GM19463 (cell line): ENCODE results near the gene CCDC68.
"Not testable (repeated sequence)": the region's sequence is repeated elsewhere in the genome, so short reads cannot be mapped to it uniquely, and the experiment has no call there.

Experiments
- ATAC-seq: cut with Tn5 transposase; IDR thresholded peaks from one replicate; pipeline ENCODE4 v1.9.1; 2021; ENCODE audit warnings: mild to moderate bottlenecking, moderate library complexity; ENCODE audit not compliant: unreplicated experiment

Gene CCDC68, protein sequence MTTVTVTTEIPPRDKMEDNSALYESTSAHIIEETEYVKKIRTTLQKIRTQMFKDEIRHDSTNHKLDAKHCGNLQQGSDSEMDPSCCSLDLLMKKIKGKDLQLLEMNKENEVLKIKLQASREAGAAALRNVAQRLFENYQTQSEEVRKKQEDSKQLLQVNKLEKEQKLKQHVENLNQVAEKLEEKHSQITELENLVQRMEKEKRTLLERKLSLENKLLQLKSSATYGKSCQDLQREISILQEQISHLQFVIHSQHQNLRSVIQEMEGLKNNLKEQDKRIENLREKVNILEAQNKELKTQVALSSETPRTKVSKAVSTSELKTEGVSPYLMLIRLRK

DNA sequence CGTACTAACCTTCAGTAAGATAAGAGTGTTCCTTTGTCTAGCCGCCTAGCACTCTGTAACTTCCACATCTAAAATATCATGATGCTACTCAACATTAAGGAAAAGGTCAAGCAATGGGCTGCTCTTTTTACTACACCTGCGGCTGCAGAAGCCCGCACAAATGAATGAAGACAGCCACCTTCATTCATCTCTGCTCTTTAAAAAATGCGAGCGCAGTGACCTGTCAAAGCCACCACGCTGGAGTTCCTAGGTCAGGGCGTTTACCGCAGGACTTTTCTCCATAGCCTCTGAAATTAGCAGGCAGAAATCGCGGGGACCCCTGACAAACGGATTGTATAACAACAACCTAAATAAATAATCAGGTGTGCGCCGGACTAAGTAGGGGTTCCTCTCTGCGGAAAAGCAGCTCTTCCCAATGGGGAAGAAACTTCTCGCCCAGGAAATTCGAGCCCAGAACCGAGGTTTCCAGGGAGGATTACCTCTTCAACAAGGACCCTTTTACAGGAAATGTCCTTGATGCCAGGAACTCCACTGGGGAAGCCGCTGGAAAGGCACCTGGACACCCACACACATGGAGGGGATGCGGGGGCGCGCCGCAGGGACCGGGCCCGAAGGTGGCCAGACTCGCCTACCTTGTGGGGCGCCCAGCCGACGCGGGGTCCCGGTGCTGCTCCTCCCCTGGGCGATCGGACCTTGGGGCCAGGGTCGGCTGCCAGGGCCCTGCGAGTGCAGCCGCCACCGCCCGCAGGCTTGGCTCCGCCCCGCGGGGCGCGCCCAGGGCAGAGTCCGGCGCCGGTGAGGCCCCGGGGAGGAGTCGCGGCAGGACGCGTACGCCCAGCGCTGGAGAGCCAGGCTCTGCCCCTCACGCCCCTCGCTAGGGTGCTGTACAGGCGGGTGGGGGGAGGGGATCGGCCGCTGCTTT lies at the start of gene CCDC68:
TSS of gene CCDC68 (minus strand) at position 758 of the 922 bp plus-strand sequence. CDS start 16,670 bp downstream, outside the sequence.
- peak; percentile 79 for ATAC-seq

DNA sequence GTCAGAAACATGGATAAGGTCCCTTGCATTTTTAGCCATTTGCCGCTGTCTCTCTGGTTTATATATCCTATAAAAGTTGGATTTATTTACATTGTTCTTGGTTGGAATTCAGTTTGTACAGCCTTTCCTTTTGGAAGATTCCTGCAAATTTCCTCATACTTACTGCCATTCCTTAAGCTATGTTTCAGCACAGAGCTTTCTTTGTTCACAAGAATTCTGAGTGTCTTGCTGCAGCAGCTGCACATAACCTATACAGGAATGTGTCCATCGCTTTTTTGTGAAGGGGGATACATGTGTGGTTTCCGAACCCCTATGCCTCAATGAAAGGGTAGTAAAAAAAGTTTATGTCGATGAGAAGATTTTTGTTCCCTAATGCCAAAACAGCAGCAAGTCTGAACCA lies 48.3 kb upstream of the CCDC68 start:
- ATAC-seq, result no peak

DNA sequence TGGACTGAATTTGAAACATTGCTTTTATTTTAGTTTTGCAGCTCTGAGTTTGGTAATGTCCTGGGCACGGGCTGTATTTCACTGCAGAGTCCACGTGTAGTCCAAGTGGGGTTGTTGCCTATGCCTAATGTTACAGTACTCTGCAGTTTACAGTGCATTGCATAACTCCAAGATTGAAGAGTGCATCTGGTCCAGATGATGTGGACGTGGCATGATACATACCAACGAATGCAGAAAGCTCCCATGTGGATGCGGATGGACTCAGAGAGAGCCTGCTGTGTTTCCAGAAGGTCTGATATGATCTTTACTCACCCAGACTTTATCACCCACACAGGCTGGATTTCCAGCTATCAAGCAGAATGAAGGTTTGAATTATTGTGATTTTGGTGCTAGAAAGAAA lies 44.4 kb upstream of the CCDC68 start:
- ATAC-seq, result no peak

DNA sequence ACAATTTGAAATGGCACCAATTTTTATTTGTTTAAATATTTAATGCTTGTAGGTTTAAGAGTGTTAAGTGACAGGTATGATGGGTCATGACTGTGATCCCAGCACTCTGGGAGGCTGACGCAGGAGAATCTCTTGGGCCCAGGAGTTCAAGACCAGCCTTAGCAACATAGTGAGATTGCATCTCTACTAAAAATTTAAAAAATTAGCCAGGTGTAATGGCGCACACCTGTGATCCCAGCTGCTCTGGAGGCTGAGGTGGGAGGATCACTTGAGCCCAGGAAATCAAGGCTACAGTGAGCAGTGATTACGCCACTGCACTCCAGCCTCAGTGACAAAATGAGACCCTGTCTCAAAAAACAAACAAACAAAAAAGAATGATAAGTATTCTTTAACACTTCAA lies 43.0 kb upstream of the CCDC68 start:
- no peak for ATAC-seq

DNA sequence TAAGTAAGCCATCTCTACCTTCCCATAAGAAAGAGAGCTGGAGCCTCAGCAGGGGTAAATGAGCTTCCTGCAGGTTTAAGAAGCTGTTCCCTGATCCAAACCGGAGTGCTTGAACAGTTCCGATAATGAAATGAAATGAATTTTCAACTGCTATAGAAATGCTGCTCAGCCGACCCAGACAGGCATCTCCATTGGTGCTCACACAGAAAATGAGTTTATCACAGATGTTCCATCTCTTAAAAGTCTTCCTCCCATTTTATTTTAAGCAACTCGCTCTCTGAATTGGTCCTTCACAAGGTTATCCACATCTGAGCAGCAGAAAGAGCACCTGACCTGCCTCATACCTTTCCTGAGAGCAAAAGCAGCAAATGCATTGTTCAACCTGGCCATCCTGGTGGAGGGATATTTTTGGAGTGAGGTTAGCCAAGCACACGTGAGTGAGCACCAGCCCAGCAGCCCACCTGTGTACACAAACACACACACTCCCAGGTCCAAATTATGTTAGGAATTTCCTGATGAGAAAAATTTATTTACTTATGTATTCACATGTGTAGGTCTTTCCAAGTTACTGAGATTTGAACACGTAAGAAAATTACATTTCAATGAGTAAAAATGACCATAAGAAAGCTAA lies 42.2 kb upstream of the CCDC68 start:
- ATAC-seq, result no peak

DNA sequence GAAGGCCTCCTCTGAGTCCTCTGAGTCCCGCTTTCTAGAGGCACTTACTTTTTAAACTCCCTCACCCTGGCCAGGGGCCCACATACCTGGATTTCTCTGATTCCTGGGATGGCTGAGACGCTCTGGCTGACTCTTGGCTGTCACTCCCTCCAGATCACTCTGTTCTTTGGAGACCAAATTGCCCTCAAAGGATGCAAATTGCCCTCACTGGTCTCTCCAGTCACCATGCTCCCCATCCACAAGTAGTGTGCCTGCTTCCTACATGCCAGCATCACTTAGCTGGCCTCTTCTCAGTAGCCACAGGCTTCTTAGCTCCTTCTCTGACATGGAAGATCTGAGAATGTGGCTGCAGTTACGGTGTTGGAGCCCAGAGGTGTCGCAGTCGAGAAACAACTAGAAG lies 41.3 kb upstream of the CCDC68 start:
- no peak for ATAC-seq

DNA sequence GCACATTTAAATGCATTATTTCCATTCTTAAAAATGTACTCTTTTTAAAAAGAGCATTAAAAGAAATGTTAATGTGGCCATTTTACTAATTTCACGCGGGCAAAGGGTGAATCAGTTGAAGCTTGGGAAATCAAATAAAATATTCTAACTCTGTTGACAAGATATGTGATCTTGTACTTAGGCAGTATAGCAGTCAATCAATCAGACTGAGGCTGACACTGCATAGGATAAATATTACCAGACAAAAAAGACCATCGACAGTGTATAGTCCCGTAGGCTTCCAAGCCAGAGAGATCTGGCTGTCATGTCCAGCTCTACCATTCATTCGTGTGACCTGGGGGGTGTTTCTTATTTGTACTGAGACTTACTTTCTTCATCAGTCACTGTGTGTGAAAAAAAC lies 39.8 kb upstream of the CCDC68 start:
- no peak for ATAC-seq

DNA sequence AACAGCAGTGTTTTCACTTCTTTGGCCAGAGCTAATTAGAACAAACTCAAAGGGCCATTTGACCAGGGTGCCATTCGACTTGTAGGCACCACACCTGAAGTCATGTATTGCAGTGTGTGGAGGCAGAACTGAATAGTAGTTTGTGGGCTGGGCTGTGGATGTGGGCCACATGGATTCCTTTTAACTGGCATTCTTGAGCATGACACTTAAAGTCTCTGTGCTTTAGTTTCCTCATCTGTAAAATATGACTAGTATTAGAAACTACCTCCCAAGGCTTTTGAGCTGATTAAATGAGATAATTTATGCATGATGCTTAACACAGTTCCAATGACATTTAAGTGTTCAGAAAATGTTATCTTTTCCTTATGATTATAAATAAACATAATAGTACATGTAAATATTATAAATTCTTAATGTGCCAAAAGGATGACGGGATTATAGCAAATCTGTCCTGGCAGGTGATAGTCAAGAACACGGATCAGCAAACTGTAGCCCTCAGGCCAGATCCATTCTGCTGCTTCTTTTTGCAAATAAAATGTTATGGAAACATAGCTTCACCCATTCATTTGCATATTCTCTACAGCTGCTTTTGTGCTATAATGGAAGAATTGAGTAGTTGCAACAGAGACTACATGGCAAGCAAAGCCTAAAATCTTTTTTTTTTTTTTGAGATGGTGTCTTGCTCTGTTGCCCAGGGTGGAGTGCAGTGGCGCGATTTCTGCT lies 36.3 kb upstream of the CCDC68 start:
- no peak for ATAC-seq

DNA sequence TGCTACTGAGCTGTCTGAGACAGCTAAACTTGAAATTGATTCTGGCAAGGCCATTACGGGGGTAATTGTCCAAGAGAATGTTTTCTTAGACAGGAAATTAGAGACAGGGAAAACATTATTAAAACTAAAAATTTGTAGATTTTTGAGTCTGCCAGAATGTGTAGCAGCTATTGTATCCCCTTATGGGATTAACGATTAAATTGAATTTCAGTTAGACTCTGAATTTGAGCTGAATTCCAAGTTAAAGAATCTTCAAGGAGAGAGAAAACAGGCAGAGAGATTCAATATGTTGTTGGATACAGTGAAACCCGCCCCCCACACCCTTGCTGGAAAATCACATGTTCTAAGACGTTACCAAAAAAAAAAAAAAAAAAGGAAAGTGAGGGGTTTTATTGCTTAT lies 32.7 kb upstream of the CCDC68 start:
- no peak for ATAC-seq

DNA sequence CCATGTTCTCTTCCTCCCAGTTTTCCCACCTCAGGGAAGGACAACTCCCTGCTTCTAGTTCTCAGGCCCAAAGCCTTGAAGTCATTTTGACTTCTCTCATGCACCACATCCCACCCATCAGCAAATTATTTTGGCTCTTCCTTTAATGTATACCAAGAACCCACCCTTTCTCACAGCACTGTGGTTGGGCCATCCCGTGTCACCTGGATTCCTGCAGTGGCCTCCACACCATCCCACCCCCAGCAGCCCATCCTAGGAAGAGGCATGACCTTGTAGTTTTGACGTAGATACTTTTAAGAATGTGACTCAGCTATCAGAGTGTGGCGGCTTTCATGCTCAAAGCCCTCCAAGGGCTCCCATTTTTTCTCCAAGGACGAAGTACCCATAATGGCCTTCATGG lies 25.6 kb upstream of the CCDC68 start:
- ATAC-seq, result no peak

DNA sequence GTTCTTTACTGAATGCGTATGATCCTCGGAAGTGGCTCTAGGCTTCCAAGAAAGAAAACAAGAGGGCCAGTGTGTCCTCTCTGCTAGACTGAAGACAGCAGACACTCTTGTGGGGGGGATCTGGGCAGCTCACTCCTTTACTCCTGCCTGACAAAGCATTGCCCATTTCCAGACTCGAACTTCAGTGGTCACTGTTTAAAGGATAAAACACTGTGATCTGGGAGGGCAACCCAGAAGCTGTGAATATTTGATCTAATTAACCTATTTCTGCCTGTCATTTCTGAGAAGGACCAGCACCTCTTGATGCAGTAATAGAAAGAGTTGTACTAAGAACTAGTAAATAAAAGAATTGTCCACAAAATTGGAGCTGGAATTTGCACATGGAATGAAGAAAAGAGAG lies 24.5 kb upstream of the CCDC68 start:
- ATAC-seq, result no peak

DNA sequence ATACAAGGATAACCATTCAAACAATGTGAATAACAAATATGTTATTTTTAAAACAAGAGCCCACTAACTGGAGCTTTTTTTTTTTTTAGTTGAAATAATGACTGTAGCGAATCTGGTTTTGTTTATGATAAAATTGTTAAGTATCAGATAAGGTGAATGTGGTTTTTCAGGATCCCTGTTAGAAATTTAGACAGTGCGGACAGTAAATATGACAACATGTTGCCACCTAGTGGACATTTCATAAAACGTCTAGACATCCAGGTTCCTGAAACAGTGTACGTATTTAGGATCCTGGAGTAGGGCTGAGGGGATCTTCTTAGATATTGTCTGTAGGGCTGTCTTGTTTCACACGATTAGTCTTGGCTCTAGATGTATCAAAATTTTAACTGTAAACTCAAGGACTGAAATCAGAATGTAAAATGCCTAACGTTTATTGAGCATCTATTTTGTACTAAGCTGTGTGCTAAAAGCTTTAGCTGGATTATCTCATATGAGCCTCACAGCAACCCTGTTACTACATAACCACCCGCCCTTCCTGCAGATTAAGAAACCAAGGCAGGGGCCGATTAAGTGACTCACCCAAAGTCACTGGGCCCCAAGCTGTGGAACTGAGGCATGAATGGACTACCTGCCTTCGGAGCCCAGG lies 23.9 kb upstream of the CCDC68 start:
- ATAC-seq, result no peak

DNA sequence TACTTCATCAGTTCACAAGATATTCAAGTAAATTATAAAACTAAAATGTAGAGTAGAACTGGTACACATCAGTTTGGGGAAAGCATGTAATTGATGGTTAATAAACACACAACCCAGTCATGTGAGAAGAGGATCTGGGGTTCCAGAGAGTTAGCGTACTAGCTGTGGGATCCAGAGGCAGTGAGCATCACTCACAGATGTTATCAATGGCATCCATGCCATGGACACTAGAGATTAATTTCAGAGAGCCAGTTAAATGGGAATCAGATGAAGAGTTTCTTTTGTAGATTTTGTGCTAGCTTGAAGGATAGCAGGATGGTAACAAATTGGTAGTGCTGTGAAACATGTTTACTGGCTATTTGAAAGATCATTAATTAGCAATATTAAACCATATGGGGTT lies 21.8 kb upstream of the CCDC68 start:
- ATAC-seq, result no peak

DNA sequence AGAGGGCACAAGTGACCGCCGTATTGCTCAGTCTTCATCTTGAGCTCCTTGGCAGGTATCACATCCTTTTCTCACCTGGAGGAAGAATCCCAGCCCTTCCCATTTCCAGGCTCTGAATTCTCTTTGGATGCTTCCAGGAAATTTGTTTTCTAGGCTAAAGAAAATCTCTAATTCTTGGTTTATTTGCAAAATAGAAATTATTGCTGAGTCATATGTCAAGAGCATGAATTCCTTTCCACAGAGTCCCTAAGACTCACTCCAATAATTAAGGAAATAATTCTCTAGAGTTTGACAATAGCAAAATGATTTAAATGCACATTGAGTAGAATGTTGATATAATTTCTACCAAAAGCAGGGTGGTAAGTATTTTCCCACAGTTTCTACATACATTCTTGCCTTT lies 16.3 kb upstream of the CCDC68 start:
- ATAC-seq, result no peak

DNA sequence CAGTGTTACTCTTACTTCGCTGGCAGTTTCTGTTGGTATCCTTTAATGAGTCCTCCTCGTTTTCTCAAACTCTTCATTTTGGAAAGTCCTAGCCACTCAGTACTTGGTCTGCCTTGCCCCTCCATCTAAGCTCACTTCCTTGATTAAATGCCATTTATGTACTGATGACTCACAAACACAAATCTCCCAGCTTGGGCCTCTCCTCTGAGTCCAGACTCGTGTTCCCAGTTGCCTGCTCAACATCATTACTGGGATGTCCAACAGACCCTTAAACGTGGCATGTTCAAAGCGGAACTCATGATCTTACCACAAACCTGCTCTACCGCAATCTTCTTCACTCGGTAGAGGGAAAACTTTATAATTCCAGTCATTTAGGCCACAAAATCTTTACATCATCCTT lies 13.8 kb upstream of the CCDC68 start:
- ATAC-seq, result no peak

DNA sequence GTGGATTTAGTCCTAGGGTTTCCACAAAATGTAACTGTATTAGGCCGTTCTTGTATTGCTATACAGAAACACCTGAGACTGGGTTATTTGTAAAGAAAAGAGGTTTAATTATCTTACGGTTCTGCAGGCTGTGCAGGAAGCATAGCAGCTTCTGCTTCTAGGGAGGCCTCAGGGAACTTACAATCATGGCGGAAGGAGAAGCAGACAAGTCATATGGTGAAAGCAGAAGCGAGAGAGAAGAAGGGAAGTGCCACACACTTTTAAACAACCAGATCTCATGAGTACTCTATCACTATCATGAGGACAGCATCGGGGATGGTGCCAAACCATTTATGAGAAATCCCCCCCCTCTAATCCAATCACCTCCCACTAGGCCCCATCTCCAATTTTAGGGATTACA lies 9.5 kb upstream of the CCDC68 start:
- ATAC-seq, result no peak

DNA sequence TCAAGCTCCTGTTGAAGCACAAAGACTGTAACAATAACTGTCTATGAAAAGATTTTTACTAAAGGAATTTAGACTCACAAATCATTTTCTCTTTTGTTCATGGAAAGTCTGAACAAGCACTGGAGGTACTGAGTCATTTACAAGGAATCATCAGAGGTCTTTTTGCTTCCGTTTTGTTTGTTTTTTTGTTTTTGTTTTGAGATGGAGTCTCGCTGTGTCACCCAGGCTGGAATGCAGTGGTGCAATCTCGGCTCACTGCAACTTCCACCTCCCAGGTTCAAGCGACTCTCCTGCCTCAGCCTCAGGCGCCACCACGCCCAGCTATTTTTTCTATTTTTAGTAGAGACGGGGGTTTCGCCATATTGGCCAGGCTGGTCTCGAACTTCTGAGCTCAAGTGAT lies 9.0 kb upstream of the CCDC68 start:
- ATAC-seq, result not testable (repeated sequence)

DNA sequence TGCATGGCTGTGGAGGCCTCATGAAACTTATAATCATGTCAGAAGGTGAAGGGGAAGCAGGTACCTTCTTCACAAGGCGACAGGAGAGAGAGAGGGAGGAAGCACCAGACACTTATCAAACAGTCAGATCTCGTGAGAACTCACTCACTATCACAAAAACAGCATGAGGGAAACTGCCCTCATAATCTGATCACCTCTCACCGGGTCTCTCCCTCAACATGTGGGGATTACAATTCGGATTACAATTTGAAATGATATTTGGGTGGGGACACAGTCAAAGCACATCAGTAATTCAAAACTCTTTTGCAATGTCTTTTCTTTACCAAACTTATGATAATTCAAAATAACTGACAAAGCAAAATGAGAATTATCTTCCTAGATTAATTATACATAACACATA lies 8.5 kb upstream of the CCDC68 start:
- no peak for ATAC-seq

DNA sequence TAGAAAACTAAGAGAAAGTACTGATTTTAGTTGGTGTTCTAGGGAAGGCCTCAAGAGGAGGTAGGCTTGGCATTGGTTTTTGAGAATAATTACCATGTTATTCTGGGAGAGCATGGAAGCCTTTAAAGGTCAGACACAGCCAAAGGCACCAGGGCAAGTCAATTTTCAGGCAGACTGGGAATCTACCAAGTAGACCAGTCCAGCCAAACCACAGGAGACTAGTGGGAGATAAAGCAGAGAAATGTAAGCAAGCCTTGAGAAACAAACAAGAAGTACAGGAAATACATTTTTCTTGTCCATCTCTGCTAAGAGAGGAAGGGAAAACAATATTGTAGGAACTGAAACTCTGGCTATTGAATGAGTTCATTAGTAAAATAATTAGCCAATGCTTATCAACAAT lies 5.5 kb upstream of the CCDC68 start:
- ATAC-seq, result no peak

DNA sequence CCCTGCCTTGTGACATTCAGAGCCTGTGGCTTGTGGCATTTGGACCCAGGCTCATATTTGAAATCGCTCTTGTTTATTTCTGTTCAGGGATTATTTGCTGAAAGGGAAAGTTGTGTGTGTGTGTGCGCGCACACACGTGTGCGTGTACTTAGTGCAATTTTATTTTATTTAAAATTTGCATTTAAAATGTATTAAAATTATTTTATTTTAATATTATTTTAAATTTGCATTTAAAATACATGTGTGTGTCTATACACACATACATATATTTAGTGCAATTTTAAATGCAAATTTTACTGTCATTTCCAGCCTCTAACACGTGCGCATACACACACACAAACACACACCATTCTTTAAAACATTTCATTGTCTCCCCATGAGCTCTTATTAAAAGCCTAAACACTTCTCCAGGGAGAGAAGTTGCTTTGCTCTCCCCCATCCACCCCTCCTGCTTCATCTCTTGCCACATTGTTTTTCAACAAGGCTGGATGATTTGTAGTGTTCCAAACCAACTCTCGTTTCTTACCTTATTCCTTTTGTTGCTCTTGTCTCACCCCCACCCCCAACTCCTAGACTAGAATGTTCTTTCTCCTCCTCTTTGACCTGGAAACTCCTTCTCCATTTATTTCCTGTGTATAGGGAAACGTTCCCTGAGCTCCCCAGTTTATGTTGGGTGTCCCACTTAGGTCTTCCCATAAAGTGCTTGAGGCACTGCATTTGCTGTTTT lies 3.8 kb upstream of the CCDC68 start:
- no peak for ATAC-seq
